ENCODE measurements around the gene NAALADL2.

- TF ChIP-seq, protein P1, sequence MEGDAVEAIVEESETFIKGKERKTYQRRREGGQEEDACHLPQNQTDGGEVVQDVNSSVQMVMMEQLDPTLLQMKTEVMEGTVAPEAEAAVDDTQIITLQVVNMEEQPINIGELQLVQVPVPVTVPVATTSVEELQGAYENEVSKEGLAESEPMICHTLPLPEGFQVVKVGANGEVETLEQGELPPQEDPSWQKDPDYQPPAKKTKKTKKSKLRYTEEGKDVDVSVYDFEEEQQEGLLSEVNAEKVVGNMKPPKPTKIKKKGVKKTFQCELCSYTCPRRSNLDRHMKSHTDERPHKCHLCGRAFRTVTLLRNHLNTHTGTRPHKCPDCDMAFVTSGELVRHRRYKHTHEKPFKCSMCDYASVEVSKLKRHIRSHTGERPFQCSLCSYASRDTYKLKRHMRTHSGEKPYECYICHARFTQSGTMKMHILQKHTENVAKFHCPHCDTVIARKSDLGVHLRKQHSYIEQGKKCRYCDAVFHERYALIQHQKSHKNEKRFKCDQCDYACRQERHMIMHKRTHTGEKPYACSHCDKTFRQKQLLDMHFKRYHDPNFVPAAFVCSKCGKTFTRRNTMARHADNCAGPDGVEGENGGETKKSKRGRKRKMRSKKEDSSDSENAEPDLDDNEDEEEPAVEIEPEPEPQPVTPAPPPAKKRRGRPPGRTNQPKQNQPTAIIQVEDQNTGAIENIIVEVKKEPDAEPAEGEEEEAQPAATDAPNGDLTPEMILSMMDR (IDR thresholded peaks at IDR 0.05; ENCODE audit: borderline replicate concordance, extremely low read depth, low read length, poor library complexity, severe bottlenecking) = no peak
- no peak for TF ChIP-seq EZH2 (IDR thresholded peaks at IDR 0.05; ENCODE audit: borderline replicate concordance, low read depth, low read length, severe bottlenecking)
Measured at GRCh38 chr3:175199961-175200360, 340.8 kb downstream of the NAALADL2 start.

Data from DND-41 (cell line).